H1 (cell line): Measurements from ENCODE around the gene PAX9. TPM values are rescaled to one million over a fixed set of nuclear protein-coding genes. Genes with fewer than 3 reads are reported as not detected.

Experiments
- CTCF ChIA-PET: fragments of 300-600 bp; sonication (Branson Sonifier 250); formaldehyde crosslinking; loops from one replicate; lab custom pipeline; 2021; ENCODE audit not compliant: partially characterized antibody; lab: Charles Lee
- POLR2A ChIA-PET: fragments of 300-600 bp; sonication (Branson Sonifier 250); formaldehyde crosslinking; loops from one replicate; lab custom pipeline; 2021; ENCODE audit warnings: inconsistent platforms; ENCODE audit not compliant: partially characterized antibody; lab: Charles Lee
- DNase-seq, 2 experiments: peaks; one replicate each; pipeline versions ENCODE4 v3.0.0 to v3.0.0-alpha.2; 2010 to 2022; ENCODE audit warnings: low spot score in 2 of 2, low read depth in 1 of 2, mixed read lengths in 1 of 2
- FAIRE-seq: peaks from 2 replicates; lab custom pipeline; 2011; peaks lifted over from hg19 to GRCh38; lab: Jason Lieb, UNC
- H2AFZ ChIP-seq: 2 replicates; pipeline ENCODE4 v1.8.1; 2012; ENCODE audit warnings: low read length, inconsistent platforms
- H2AK5ac ChIP-seq: 2 replicates; pipeline ENCODE4 v1.6.1; 2013; ENCODE audit warnings: low read depth, low read length
- H2BK120ac ChIP-seq: replicated peaks from 2 replicates; pipeline ENCODE3; 2013; ENCODE audit warnings: low read depth, low read length, inconsistent platforms
- H2BK12ac ChIP-seq: 2 replicates; pipeline ENCODE4 v1.6.1; 2013; ENCODE audit warnings: low read depth, low read length
- H2BK15ac ChIP-seq: 2 replicates; pipeline ENCODE4 v1.6.1; 2013; ENCODE audit warnings: low read length
- H2BK20ac ChIP-seq: 2 replicates; pipeline ENCODE4 v1.6.1; 2013; ENCODE audit warnings: low read length
- H2BK5ac ChIP-seq: 2 replicates; pipeline ENCODE4 v1.6.1; 2013; ENCODE audit warnings: low read depth, low read length
- H3K14ac ChIP-seq: 2 replicates; pipeline ENCODE4 v1.6.1; 2013; ENCODE audit warnings: inconsistent platforms; ENCODE audit not compliant: insufficient read length
- H3K18ac ChIP-seq: 2 replicates; pipeline ENCODE4 v1.6.1; 2013; ENCODE audit warnings: low read length; ENCODE audit errors: extremely low read depth
- H3K23ac ChIP-seq: 2 replicates; pipeline ENCODE4 v1.6.1; 2013; ENCODE audit warnings: inconsistent platforms; ENCODE audit not compliant: insufficient read length
- H3K23me2 ChIP-seq: 2 replicates; pipeline ENCODE4 v1.6.1; 2013; ENCODE audit warnings: low read depth, low read length
- H3K27ac ChIP-seq: 2 replicates; pipeline ENCODE4 v1.6.1; 2011; ENCODE audit warnings: low read depth, low read length, inconsistent platforms
- H3K27me3 ChIP-seq, 4 experiments: replicated peaks in 1 of 4; 1 replicate in 1 of 4; 2 replicates in 3 of 4; pipeline versions ENCODE4 v1.6.1 to v1.8.1; 2011 to 2013; ENCODE audit warnings: low read length in 3 of 4, mild to moderate bottlenecking in 3 of 4, inconsistent platforms in 2 of 4, mixed read lengths in 2 of 4, moderate library complexity in 1 of 4; ENCODE audit not compliant: control insufficient read depth in 3 of 4, insufficient read depth in 3 of 4; ENCODE audit errors: extremely low read depth in 1 of 4
- H3K36me3 ChIP-seq, 4 experiments: 2 replicates each; pipeline versions ENCODE4 v1.6.1 to v1.8.1; 2011 to 2013; ENCODE audit warnings: mild to moderate bottlenecking in 4 of 4, low read length in 3 of 4, moderate library complexity in 2 of 4, control low read depth in 1 of 4, inconsistent platforms in 1 of 4; ENCODE audit not compliant: insufficient read depth in 4 of 4, control insufficient read depth in 2 of 4
- H3K4ac ChIP-seq: replicated peaks from 2 replicates; pipeline ENCODE3; 2013; ENCODE audit warnings: low read length, low read depth, mixed read lengths, inconsistent platforms; ENCODE audit not compliant: insufficient read length
- H3K4me1 ChIP-seq, 4 experiments: replicated peaks in 1 of 4; 1 replicate in 1 of 4; 2 replicates in 3 of 4; pipeline versions ENCODE4 v1.6.1 to v1.8.1; 2011 to 2013; ENCODE audit warnings: low read length in 3 of 4, inconsistent platforms in 2 of 4, mixed read lengths in 1 of 4; ENCODE audit not compliant: insufficient read depth in 4 of 4, control insufficient read depth in 3 of 4
- H3K4me2 ChIP-seq, 2 experiments: 2 replicates each; pipeline versions ENCODE4 v1.6.1 to v1.8.1; 2011 to 2013; ENCODE audit warnings: low read depth in 2 of 2, low read length in 2 of 2, control low read depth in 1 of 2, inconsistent platforms in 1 of 2, mild to moderate bottlenecking in 1 of 2; ENCODE audit not compliant: insufficient read depth in 1 of 2
- H3K4me3 ChIP-seq, 4 experiments: fragments of 200-600, 300-600 bp in 1 of 4; sonication (generic), shearing (Covaris generic), sonication (Bioruptor Twin) in 1 of 4; 2 replicates each; pipeline versions ENCODE4 v1.5.1 to v1.8.1; 2011 to 2016; ENCODE audit warnings: low read length in 4 of 4, low read depth in 3 of 4, control low read depth in 2 of 4, inconsistent platforms in 2 of 4, mild to moderate bottlenecking in 2 of 4, mixed read lengths in 1 of 4, moderate library complexity in 1 of 4; ENCODE audit not compliant: insufficient read depth in 2 of 4; ENCODE audit errors: extremely low read depth in 1 of 4
- H3K56ac ChIP-seq: replicated peaks from 2 replicates; pipeline ENCODE3; 2013; ENCODE audit warnings: low read depth, mild to moderate bottlenecking, mixed read lengths, low read length, inconsistent platforms; ENCODE audit not compliant: insufficient read length
- H3K79me1 ChIP-seq: 2 replicates; pipeline ENCODE4 v1.6.1; 2013; ENCODE audit warnings: low read depth, low read length, control low read depth
- H3K79me2 ChIP-seq, 2 experiments: 2 replicates each; pipeline versions ENCODE4 v1.6.1 to v1.8.1; 2012 to 2013; ENCODE audit warnings: low read length in 2 of 2, mild to moderate bottlenecking in 2 of 2, inconsistent platforms in 1 of 2; ENCODE audit not compliant: insufficient read depth in 2 of 2, control insufficient read depth in 1 of 2
- H3K9ac ChIP-seq, 4 experiments: replicated peaks in 1 of 4; 1 replicate in 1 of 4; 2 replicates in 3 of 4; pipeline versions ENCODE4 v1.6.1 to v1.8.1; 2011 to 2013; ENCODE audit warnings: low read depth in 3 of 4, low read length in 3 of 4, control low read depth in 2 of 4, mild to moderate bottlenecking in 2 of 4, moderate library complexity in 2 of 4, inconsistent platforms in 1 of 4; ENCODE audit errors: extremely low read depth in 1 of 4
- H3K9me3 ChIP-seq, 2 experiments: 2 replicates each; pipeline versions ENCODE4 v1.6.1 to v1.8.1; 2012 to 2013; ENCODE audit warnings: mild to moderate bottlenecking in 2 of 2, moderate library complexity in 2 of 2, control low read depth in 1 of 2, inconsistent platforms in 1 of 2, low read depth in 1 of 2, low read length in 1 of 2, mixed read lengths in 1 of 2; ENCODE audit not compliant: insufficient read depth in 2 of 2
- H4K20me1 ChIP-seq, 2 experiments: replicated peaks in 1 of 2; 2 replicates each; pipeline versions ENCODE3 to v1.8.1; 2011 to 2013; ENCODE audit warnings: inconsistent platforms in 2 of 2, low read length in 2 of 2, mild to moderate bottlenecking in 1 of 2; ENCODE audit not compliant: insufficient read depth in 2 of 2, control insufficient read depth in 1 of 2
- H4K5ac ChIP-seq: 2 replicates; pipeline ENCODE4 v1.6.1; 2013; ENCODE audit warnings: low read length, low read depth, mixed read lengths, inconsistent platforms; ENCODE audit not compliant: insufficient read length
- H4K8ac ChIP-seq: 2 replicates; pipeline ENCODE4 v1.8.0; 2013; ENCODE audit warnings: mild to moderate bottlenecking, moderate library complexity, low read length, inconsistent platforms; ENCODE audit not compliant: insufficient read depth; ENCODE audit errors: extremely low read depth
- H4K91ac ChIP-seq: replicated peaks from 2 replicates; pipeline ENCODE3; 2013; ENCODE audit warnings: low read length, mixed read lengths, inconsistent platforms; ENCODE audit not compliant: insufficient read length
- CBX5 ChIP-seq: fragments of 300-800, 300-1000 bp; sonication (generic); IDR thresholded peaks from 2 replicates; pipeline ENCODE4 v1.7.1; 2016; ENCODE audit warnings: antibody characterized with exemption, low read length, low read depth
- GABPA ChIP-seq: IDR thresholded peaks from 2 replicates; pipeline ENCODE4 v1.6.1; 2011; ENCODE audit warnings: mild to moderate bottlenecking, low read length, moderate library complexity, borderline replicate concordance; ENCODE audit not compliant: insufficient read depth
- WGBS, 2 experiments: shearing (Covaris generic) in 1 of 2; methylation state at CpG; one replicate each; pipeline versions ENCODE4 v1.1.6 to v1.1.7; 2013 to 2015; ENCODE audit warnings: low lambda C conversion rate in 2 of 2, mixed read lengths in 2 of 2, inconsistent platforms in 1 of 2, low coverage in 1 of 2, missing lambda C conversion rate in 1 of 2; ENCODE audit not compliant: insufficient replicate concordance in 2 of 2, insufficient coverage in 1 of 2, insufficient read length in 1 of 2; ENCODE audit errors: extremely low coverage in 1 of 2, missing lambda C conversion rate in 1 of 2; 5-methylcytosine and 5-hydroxymethylcytosine counted together
- polyA plus RNA-seq, 7 experiments: library from polyadenylated mRNA; depleted of rRNA in 3 of 7; stranded (reverse) in 5 of 7; unstranded in 2 of 7; fragments of >200 nt in 5 of 7; fragments of 200-250 nt in 2 of 7; gene quantifications; 1 replicate in 5 of 7; 2 replicates in 1 of 7; 4 replicates in 1 of 7; pipeline versions ENCODE4 v1.2.1 to v1.2.3, GENCODE V29; 2011 to 2013; ENCODE audit warnings: missing spikeins in 2 of 7, mixed read lengths in 2 of 7
- total RNA-seq: library from RNA; stranded (reverse); fragmentation: NEBNext Ultra II Directional; extraction: Animal tissue kit (Norgen Biotek cat#: 25700); gene quantifications from 2 replicates; pipeline ENCODE4 v1.2.1, GENCODE V29; 2021

PAX9 gene
- total and polyA plus RNA-seq, 2 of the 8 experiments (the other 6 are each of a cell fraction or from before 2014, with no cell fraction given) = 0.05 TPM; not detected in 1

GRCh38 chr14:36625436-36625835 is 36.2 kb upstream of the PAX9 start:
- H2BK5ac ChIP-seq = no peak overlapping the region
- peaks cover 0 to 5% (median 0%) of the 10 kb centered on the region in 4 experiments; a peak in 1 of 7 replicates for H3K4me1 ChIP-seq
- 91% methylated on average over 4 of the region's 4 CpGs; no CpG with 5 or more reads in 1 of the 2 experiments for WGBS, 2 experiments
- H3K56ac ChIP-seq = no peak overlapping the region
- FAIRE-seq = no peak
- no peak overlapping the region for H3K27ac ChIP-seq
- H3K4me2 ChIP-seq = no peak overlapping the region
- H4K5ac ChIP-seq = no peak overlapping the region
- TF ChIP-seq CBX5 = no peak
- TF ChIP-seq GABPA = no peak
- H3K36me3 ChIP-seq = no peaks in the 10 kb centered on the region
- no peaks in the 10 kb centered on the region for H3K27me3 ChIP-seq
- H2BK20ac ChIP-seq = no peak overlapping the region
- H2AFZ ChIP-seq = peak overlapping the region; percentile 50; the same call in 1 of the 2 replicates
- H3K14ac ChIP-seq = no peak overlapping the region
- no peaks in the 10 kb centered on the region for H3K79me1 ChIP-seq
- H3K4me3 ChIP-seq = no peak overlapping the region
- H2AK5ac ChIP-seq = no peak overlapping the region
- H4K20me1 ChIP-seq = no peaks in the 10 kb centered on the region
- H2BK15ac ChIP-seq = no peak overlapping the region
- CTCF ChIA-PET = interaction anchor here (1.0 to 2.0 kb wide), 6 partner anchors 8 to 106 kb away, joined by 3 to 7 read pairs (median 4); no protein-coding TSS in a partner anchor
- H3K23me2 ChIP-seq = peaks cover 2% of the 10 kb centered on the region; the same call in 1 of the 2 replicates
- H2BK120ac ChIP-seq = no peak overlapping the region
- POLR2A ChIA-PET = no interaction called here
- H2BK12ac ChIP-seq = no peak overlapping the region
- H3K23ac ChIP-seq = no peak overlapping the region
- no peak for DNase-seq
- H4K91ac ChIP-seq = no peak overlapping the region
- no peak overlapping the region for H4K8ac ChIP-seq
- no peak overlapping the region for H3K4ac ChIP-seq
- H3K79me2 ChIP-seq = no peaks in the 10 kb centered on the region
- H3K9me3 ChIP-seq = no peaks in the 10 kb centered on the region; a peak in 1 of 4 replicates
- no peak overlapping the region for H3K18ac ChIP-seq
- no peak overlapping the region for H3K9ac ChIP-seq
